HG03571 (cell line): ENCODE measurements around the gene FNDC5.

Source experiments
- ATAC-seq: cut with Tn5 transposase; IDR thresholded peaks from one replicate; pipeline ENCODE4 v1.9.1; 2021; ENCODE audit not compliant: unreplicated experiment

FNDC5 gene

GRCh38 chr1:32865639-32866405 lies 4.9 kb downstream of the FNDC5 start:
- ATAC-seq, result no peak

DNA sequence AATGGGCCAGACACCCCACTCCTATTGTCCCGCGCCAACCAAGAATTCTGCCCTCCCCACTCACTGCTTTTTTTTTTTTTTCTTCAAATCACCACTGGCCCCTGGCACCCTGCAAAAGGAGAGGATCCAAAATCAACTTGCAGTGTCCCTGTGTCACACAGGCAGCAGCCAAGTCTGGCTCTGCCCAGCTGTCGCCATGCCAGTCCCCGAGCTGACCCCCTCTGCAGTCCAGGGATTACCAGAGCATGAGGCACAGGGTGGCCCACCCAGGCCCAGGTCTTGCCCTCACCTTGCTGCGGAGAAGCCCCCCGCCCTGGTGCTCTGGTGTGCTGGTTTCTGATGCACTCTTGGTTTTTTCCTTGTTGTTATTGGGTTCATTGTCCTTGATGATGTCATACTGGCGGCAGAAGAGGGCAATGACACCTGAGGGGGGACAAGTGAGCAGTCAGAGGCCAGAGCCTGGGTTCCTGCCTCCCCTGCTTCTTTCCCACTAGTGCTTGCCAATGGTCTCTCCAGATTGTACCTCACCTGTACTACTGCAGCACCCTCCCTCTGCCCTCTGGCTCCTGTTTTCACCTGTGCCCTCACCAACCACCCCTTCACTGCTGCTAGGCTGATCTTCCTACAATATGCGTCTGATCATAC lies 6.2 kb downstream of the FNDC5 start:
- no peak for ATAC-seq

- ATAC-seq, result no peak
Observed at GRCh38 chr1:32863881-32864245, 6.8 kb downstream of the FNDC5 start.

DNA sequence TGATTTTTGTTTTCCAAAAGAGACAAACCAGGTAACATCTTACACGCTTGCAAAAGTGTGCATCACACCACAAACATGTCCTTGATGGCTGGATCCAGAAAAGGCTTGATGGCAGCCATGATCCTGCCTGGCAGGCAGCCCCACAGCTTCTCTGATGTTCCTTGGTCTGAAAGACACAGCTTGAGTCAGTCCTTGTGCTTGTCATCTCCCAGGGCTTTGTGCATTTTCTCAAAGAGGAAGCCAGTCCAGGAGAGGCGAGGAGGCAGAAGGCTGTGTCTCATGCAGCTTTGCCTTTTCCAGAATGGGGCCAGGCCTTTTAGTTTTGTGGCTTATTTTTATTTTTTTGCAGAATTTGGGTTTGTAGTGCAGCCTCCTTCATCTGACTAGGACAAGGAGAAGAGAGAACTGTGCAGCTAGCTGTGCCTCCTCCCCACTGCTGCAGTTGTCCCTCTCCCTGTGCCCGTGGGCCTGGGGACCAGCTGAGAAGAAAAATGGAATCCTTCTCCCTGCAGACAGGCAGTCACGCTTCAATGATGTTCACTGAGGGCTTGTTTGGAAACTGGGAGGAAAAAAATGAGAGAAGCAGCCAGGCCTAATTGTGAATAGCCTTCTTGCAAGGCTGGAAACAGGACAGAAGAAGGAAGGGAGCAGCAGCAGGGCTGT lies 7.4 kb downstream of the FNDC5 start:
- ATAC-seq, result no peak

- no peak for ATAC-seq
Observed at GRCh38 chr1:32861904-32862695, 8.6 kb downstream of the FNDC5 start.

DNA sequence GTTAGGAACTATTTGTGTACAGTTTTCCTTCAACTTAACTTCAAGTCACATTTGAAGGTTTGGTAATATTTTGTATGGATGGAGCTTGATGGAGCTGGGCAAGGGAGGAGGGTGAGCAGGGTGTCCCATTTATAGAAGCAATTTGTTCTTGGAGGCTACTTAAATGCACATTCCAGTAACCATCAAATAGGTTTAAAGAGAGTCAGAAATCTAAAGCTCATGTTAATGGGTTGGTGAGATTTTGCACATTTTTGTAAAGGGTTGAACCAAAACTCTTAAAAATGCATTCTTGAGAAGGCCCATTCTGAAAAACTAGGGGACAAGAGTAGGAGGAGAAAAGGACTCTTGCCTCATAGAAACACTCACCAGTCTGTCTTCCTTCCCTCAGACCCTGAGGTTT lies 10.1 kb downstream of the FNDC5 start:
- ATAC-seq, result no peak

- ATAC-seq, result no peak
Observed at GRCh38 chr1:32859915-32860314, 10.8 kb downstream of the FNDC5 start.

DNA sequence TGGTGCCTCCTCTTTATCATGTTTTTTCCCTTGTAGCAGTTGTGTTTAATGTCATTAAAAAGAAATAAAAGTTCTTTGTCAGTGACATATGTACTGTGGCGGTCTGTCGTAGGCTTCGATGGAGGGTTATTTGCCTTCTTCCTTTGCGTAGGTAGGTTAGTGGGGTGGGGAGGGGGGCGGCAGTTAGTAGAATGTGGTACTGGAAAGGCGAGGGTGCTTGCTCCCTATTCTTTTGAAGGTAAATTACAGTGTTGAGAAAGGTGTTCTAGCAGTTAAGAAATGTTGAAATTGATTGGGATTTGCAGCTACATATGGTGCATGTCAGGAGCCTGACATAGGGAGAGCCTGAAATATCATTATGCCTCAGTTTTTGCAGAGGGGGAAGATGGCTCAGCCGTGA lies 11.9 kb downstream of the FNDC5 start:
- no peak for ATAC-seq

GRCh38 chr1:32858136-32858535 lies 12.6 kb downstream of the FNDC5 start:
- ATAC-seq, result no peak

GRCh38 chr1:32855861-32856617 lies 14.7 kb downstream of the FNDC5 start:
- ATAC-seq, result no peak

GRCh38 chr1:32848354-32849063 lies 22.2 kb downstream of the FNDC5 start:
- no peak for ATAC-seq

DNA sequence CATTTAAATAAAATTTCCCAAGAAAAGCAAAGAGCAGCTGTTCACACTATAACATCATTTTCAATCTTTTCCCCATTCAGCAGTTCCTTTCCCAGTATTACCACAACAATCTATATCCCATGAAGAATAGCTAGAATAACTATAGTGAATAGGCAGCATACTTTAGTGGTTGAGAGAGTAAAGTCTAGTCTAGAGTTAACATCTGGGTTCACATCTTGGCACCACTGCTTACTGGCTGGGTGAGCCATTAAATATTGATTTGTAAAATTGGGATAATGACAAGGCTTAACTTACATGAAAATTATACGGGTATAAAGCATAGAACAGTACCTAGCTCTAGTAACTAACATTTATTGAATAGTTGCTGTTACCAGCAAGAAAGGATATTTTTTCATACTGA lies 38.8 kb downstream of the FNDC5 start:
- ATAC-seq, result no peak

- no peak for ATAC-seq
Observed at GRCh38 chr1:32830092-32830852, 40.4 kb downstream of the FNDC5 start.

- ATAC-seq, result no peak
Observed at GRCh38 chr1:32828341-32828740, 42.4 kb downstream of the FNDC5 start.

GRCh38 chr1:32825181-32825580 lies 45.5 kb downstream of the FNDC5 start:
- no peak for ATAC-seq

- ATAC-seq, result peak; percentile 40
Observed at GRCh38 chr1:32818804-32819541, 51.7 kb downstream of the FNDC5 start.

DNA sequence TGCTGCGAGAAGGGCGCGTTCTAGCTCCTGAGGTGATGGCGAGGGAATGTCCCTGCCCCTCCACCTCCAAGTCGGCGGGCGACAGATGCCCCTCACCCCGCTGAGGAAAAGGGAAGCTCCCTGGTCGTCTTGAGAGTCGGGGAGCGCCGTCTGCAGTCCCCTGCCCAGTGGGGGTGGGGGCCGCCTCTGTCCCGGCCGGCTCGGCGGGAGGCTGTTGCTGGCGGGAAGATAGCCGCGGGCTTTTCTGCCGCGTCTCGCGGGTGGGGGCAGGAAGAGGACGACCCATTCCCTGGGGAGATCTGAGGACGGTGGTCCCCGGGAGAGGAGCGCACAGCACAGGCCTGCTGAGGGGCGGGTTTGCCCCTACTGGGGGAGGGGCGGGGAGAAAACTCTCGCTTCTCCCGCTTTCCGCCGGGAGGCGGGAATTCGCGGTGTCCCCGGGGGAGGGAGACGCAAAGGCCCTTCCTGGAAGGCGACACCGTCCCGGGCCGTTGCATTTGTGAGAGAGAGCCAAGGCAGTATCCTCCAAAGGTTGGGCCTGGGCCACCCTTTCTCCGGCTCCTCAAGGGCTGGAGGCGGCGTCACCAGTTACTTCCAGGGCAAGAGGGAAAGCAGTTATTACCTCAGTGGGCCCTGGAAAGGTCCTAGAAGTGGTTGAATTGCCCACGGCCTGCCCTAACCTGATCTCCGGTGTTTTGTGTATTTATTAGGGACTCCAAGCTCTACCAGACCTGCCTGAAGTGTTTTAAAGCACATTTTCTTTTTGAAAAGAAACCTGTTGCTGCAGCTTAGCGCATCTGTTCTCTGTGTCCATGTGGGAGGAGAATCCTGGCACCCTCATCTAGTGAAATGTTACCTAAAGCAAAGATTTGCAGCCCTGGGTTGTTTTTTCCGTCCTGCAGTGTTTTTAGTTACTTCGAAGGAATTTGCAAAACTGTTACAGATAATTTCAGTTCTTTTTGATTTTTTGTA lies 52.6 kb downstream of the FNDC5 start:
- ATAC-seq, result peak; percentile 4
